OCI-LY1 (cell line): ENCODE measurements around the gene CRY1.

Experiments
- H2AFZ ChIP-seq: fragments of 200-600 bp; sonication (generic), shearing (Covaris generic); 2 replicates; pipeline ENCODE4 v1.6.0; 2014; ENCODE audit warnings: antibody characterized with exemption, mild to moderate bottlenecking, low read length
- H3F3A ChIP-seq: fragments of 200-600 bp; sonication (generic), shearing (Covaris generic); 2 replicates; pipeline ENCODE4 v1.6.0; 2014; ENCODE audit warnings: mild to moderate bottlenecking, antibody characterized with exemption, low read length, moderate library complexity; ENCODE audit not compliant: insufficient read depth
- H3K27ac ChIP-seq: fragments of 200-600 bp; sonication (generic); 2 replicates; pipeline ENCODE4 v1.5.1; 2014; ENCODE audit warnings: low read length, mixed run types, mild to moderate bottlenecking, low read depth; ENCODE audit not compliant: poor library complexity, severe bottlenecking
- H3K27me3 ChIP-seq: fragments of 200-600 bp; sonication (generic); 2 replicates; pipeline ENCODE4 v1.6.0; 2014; ENCODE audit warnings: antibody characterized with exemption, mild to moderate bottlenecking, low read length, moderate library complexity; ENCODE audit not compliant: insufficient read depth
- H3K36me3 ChIP-seq: fragments of 200-600 bp; sonication (generic); 2 replicates; pipeline ENCODE4 v1.6.1; 2014; ENCODE audit warnings: mild to moderate bottlenecking, antibody characterized with exemption, low read length, moderate library complexity, mixed read lengths; ENCODE audit not compliant: insufficient read depth
- H3K4me1 ChIP-seq: fragments of 200-600 bp; sonication (generic); 2 replicates; pipeline ENCODE4 v1.5.1; 2014; ENCODE audit warnings: mild to moderate bottlenecking, low read length, moderate library complexity; ENCODE audit not compliant: insufficient read depth, severe bottlenecking
- H3K4me2 ChIP-seq: fragments of 200-600 bp; sonication (generic), shearing (Covaris generic); 2 replicates; pipeline ENCODE4 v1.6.1; 2014; ENCODE audit warnings: low read length
- H3K4me3 ChIP-seq: fragments of 200-600 bp; sonication (generic); 2 replicates; pipeline ENCODE4 v1.5.1; 2014; ENCODE audit warnings: low read length, low read depth, mild to moderate bottlenecking, mixed read lengths; ENCODE audit not compliant: poor library complexity, severe bottlenecking
- H3K79me2 ChIP-seq: fragments of 200-600 bp; shearing (Covaris generic); 2 replicates; pipeline ENCODE4 v1.6.1; 2016; ENCODE audit warnings: mixed run types, low read length, mixed read lengths; ENCODE audit not compliant: insufficient read depth
- H3K9ac ChIP-seq: fragments of 200-600 bp; sonication (generic), shearing (Covaris generic); 2 replicates; pipeline ENCODE4 v1.6.1; 2014; ENCODE audit warnings: mild to moderate bottlenecking, low read length, mixed read lengths
- H3K9me2 ChIP-seq: fragments of 200-600 bp; sonication (generic), shearing (Covaris generic); 2 replicates; pipeline ENCODE4 v1.6.1; 2014; ENCODE audit warnings: low read depth, mild to moderate bottlenecking, low read length, mixed read lengths
- H3K9me3 ChIP-seq: fragments of 200-600 bp; shearing (Covaris generic); 2 replicates; pipeline ENCODE4 v1.6.1; 2014; ENCODE audit warnings: low read length, mixed read lengths
- H4K20me1 ChIP-seq: fragments of 200-600 bp; sonication (generic), shearing (Covaris generic); 2 replicates; pipeline ENCODE4 v1.6.0; 2016; ENCODE audit warnings: mild to moderate bottlenecking, low read length; ENCODE audit not compliant: insufficient read depth
- CTCF ChIP-seq: fragments of 200-600 bp; sonication (generic), shearing (Covaris generic); IDR thresholded peaks from 2 replicates; pipeline ENCODE4 v1.5.1; 2017; ENCODE audit warnings: mild to moderate bottlenecking, antibody characterized with exemption, low read length, moderate library complexity, mixed read lengths
- EZH2 ChIP-seq: fragments of 200-600 bp; sonication (generic), shearing (Covaris generic); IDR thresholded peaks from 2 replicates; pipeline ENCODE4 v1.8.0; 2017; ENCODE audit warnings: borderline replicate concordance, mixed run types, mild to moderate bottlenecking, antibody characterized with exemption, low read length, moderate library complexity, mixed read lengths

CRY1 gene

GRCh38 chr12:107035733-107036132, 57.6 kb downstream of the CRY1 start:
- Histone ChIP-seq H3K9me3 (no peaks in the 10 kb centered on the region), H3K4me2 (no peak overlapping the region), H3K9me2 (no peaks in the 10 kb centered on the region), H3K79me2 (no peaks in the 10 kb centered on the region), H3K9ac (no peak overlapping the region), H3K36me3 (no peaks in the 10 kb centered on the region), H3K4me1 (no peaks in the 10 kb centered on the region), H3K27me3 (no peaks in the 10 kb centered on the region), H3F3A (no peaks in the 10 kb centered on the region), H3K27ac (no peak overlapping the region), H3K4me3 (no peak overlapping the region), H4K20me1 (no peaks in the 10 kb centered on the region), H2AFZ (no peak overlapping the region)
- TF ChIP-seq CTCF (no peak), EZH2 (no peak)

GRCh38 chr12:107033758-107034739, 59.3 kb downstream of the CRY1 start:
- H2AFZ ChIP-seq = no peak overlapping the region
- no peaks in the 10 kb centered on the region for H3K79me2 ChIP-seq
- H3K9ac ChIP-seq = no peak overlapping the region
- no peaks in the 10 kb centered on the region for H4K20me1 ChIP-seq
- no peaks in the 10 kb centered on the region for H3K4me1 ChIP-seq
- no peaks in the 10 kb centered on the region for H3K27me3 ChIP-seq
- no peaks in the 10 kb centered on the region for H3F3A ChIP-seq
- no peaks in the 10 kb centered on the region for H3K9me3 ChIP-seq
- H3K4me3 ChIP-seq = no peak overlapping the region
- no peak overlapping the region for H3K4me2 ChIP-seq
- H3K27ac ChIP-seq = no peak overlapping the region
- H3K9me2 ChIP-seq = no peaks in the 10 kb centered on the region
- no peak for TF ChIP-seq EZH2
- TF ChIP-seq CTCF = no peak
- no peaks in the 10 kb centered on the region for H3K36me3 ChIP-seq

- H4K20me1 ChIP-seq = no peaks in the 10 kb centered on the region
- no peak overlapping the region for H3K9ac ChIP-seq
- no peak overlapping the region for H3K27ac ChIP-seq
- H3K9me2 ChIP-seq = no peaks in the 10 kb centered on the region
- H3K79me2 ChIP-seq = no peaks in the 10 kb centered on the region
- H3K4me3 ChIP-seq = no peak overlapping the region
- no peaks in the 10 kb centered on the region for H3K36me3 ChIP-seq
- TF ChIP-seq EZH2 (no peak), CTCF (no peak)
- H3K9me3 ChIP-seq = no peaks in the 10 kb centered on the region
- H3F3A ChIP-seq = no peaks in the 10 kb centered on the region
- H3K4me2 ChIP-seq = no peak overlapping the region
- no peak overlapping the region for H2AFZ ChIP-seq
- H3K4me1 ChIP-seq = no peaks in the 10 kb centered on the region
- H3K27me3 ChIP-seq = no peaks in the 10 kb centered on the region
Measured at GRCh38 chr12:107032266-107032665, 61.1 kb downstream of the CRY1 start.
